Measurements from ENCODE around the gene USP53. TPM values are rescaled to one million over a fixed set of nuclear protein-coding genes. Genes with fewer than 3 reads are reported as not detected.

The USP53 gene
- total RNA-seq, 1 experiment from 2014 or later: 1.2 TPM

GRCh38 chr4:119284876-119285780, 72.6 kb downstream of the USP53 start:
- H3K9me3 ChIP-seq (ENCODE audit: low read length): no peaks in the 10 kb centered on the region
- H4K20me1 ChIP-seq (ENCODE audit: insufficient read depth, low read depth, low read length): no peaks in the 10 kb centered on the region
- no peaks in the 10 kb centered on the region for H3K79me2 ChIP-seq (ENCODE audit: low read length)
- H3K4me3 ChIP-seq (ENCODE audit: low read length): no peak overlapping the region
- peaks cover 2% of the 10 kb centered on the region; the same call in 1 of the 2 replicates for H3K4me1 ChIP-seq (ENCODE audit: low read length)
- no peak overlapping the region for H3K27ac ChIP-seq (ENCODE audit: low read length)
- DNase-seq: no peak
- no peaks in the 10 kb centered on the region for H3K36me3 ChIP-seq (ENCODE audit: insufficient read depth, low read length)
- no peak overlapping the region for H3K4me2 ChIP-seq (ENCODE audit: low read depth, low read length, poor library complexity, severe bottlenecking)
- H3K27me3 ChIP-seq (ENCODE audit: low read length): no peaks in the 10 kb centered on the region
- H2AFZ ChIP-seq (ENCODE audit: low read length): no peak overlapping the region
- no peaks in the 10 kb centered on the region for H3K9me2 ChIP-seq (replicated peaks; ENCODE audit: insufficient read depth, low read length)
- no peak overlapping the region for H3K9ac ChIP-seq (ENCODE audit: low read length)

- H3K79me2 ChIP-seq (ENCODE audit: low read length): no peaks in the 10 kb centered on the region
- no peak overlapping the region for H3K4me3 ChIP-seq (ENCODE audit: low read length)
- H3K9me2 ChIP-seq (replicated peaks; ENCODE audit: insufficient read depth, low read length): no peaks in the 10 kb centered on the region
- peak; percentile 73 for DNase-seq
- H3K9ac ChIP-seq (ENCODE audit: low read length): no peak overlapping the region
- H3K27ac ChIP-seq (ENCODE audit: low read length): no peak overlapping the region
- no peaks in the 10 kb centered on the region for H4K20me1 ChIP-seq (ENCODE audit: insufficient read depth, low read depth, low read length)
- no peak overlapping the region for H3K4me2 ChIP-seq (ENCODE audit: low read depth, low read length, poor library complexity, severe bottlenecking)
- peaks cover 2% of the 10 kb centered on the region; the same call in 1 of the 2 replicates for H3K4me1 ChIP-seq (ENCODE audit: low read length)
- no peak overlapping the region for H2AFZ ChIP-seq (ENCODE audit: low read length)
- no peaks in the 10 kb centered on the region for H3K36me3 ChIP-seq (ENCODE audit: insufficient read depth, low read length)
- H3K9me3 ChIP-seq (ENCODE audit: low read length): no peaks in the 10 kb centered on the region
- no peaks in the 10 kb centered on the region for H3K27me3 ChIP-seq (ENCODE audit: low read length)
These were observed 74.0 kb downstream of the USP53 start for GRCh38 chr4:119286377-119287002.

GRCh38 chr4:119289313-119289712, 76.8 kb downstream of the USP53 start:
- no peaks in the 10 kb centered on the region for H3K27me3 ChIP-seq (ENCODE audit: low read length)
- H3K27ac ChIP-seq (ENCODE audit: low read length): no peak overlapping the region
- no peaks in the 10 kb centered on the region for H3K9me3 ChIP-seq (ENCODE audit: low read length)
- H3K9me2 ChIP-seq (replicated peaks; ENCODE audit: insufficient read depth, low read length): no peaks in the 10 kb centered on the region
- H3K36me3 ChIP-seq (ENCODE audit: insufficient read depth, low read length): no peaks in the 10 kb centered on the region
- H3K4me3 ChIP-seq (ENCODE audit: low read length): no peak overlapping the region
- peaks cover 7% of the 10 kb centered on the region for H3K4me1 ChIP-seq (ENCODE audit: low read length)
- no peaks in the 10 kb centered on the region for H3K79me2 ChIP-seq (ENCODE audit: low read length)
- H3K9ac ChIP-seq (ENCODE audit: low read length): no peak overlapping the region
- H4K20me1 ChIP-seq (ENCODE audit: insufficient read depth, low read depth, low read length): no peaks in the 10 kb centered on the region
- H2AFZ ChIP-seq (ENCODE audit: low read length): no peak overlapping the region
- no peak for DNase-seq
- no peak overlapping the region for H3K4me2 ChIP-seq (ENCODE audit: low read depth, low read length, poor library complexity, severe bottlenecking)

DNA sequence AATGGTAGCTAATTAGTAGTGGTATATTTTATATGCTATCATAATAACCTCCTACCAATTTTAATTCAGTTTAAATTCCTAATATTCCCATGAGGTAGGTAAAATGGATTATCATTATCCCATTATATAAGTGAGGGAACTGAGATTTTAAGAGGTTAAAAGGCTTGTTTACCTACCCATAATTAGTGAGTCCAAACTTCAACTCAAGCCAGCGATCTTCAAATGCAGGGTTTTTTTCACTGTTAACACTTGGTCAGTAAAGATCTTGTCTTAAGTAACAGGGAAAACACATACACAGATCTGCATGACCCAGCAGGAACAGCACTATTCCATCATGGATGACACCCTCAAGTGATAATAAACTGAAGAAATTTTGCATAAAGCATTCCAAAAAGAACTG, 78.1 kb downstream of the USP53 start:
- Histone ChIP-seq H3K79me2 (ENCODE audit: low read length) (no peaks in the 10 kb centered on the region), H3K9me3 (ENCODE audit: low read length) (no peaks in the 10 kb centered on the region), H3K4me2 (ENCODE audit: low read depth, low read length, poor library complexity, severe bottlenecking) (no peak overlapping the region), H3K9ac (ENCODE audit: low read length) (no peak overlapping the region), H3K27me3 (ENCODE audit: low read length) (no peaks in the 10 kb centered on the region), H3K9me2 (replicated peaks; ENCODE audit: insufficient read depth, low read length) (no peaks in the 10 kb centered on the region), H3K36me3 (ENCODE audit: insufficient read depth, low read length) (no peaks in the 10 kb centered on the region), H4K20me1 (ENCODE audit: insufficient read depth, low read depth, low read length) (no peaks in the 10 kb centered on the region), H3K4me3 (ENCODE audit: low read length) (no peak overlapping the region), H2AFZ (ENCODE audit: low read length) (no peak overlapping the region), H3K4me1 (ENCODE audit: low read length) (peaks cover 5% of the 10 kb centered on the region), H3K27ac (ENCODE audit: low read length) (no peak overlapping the region)
- DNase-seq: no peak

- H3K4me1 ChIP-seq (ENCODE audit: low read length): peaks cover 26% of the 10 kb centered on the region
- no peaks in the 10 kb centered on the region for H3K9me3 ChIP-seq (ENCODE audit: low read length)
- no peaks in the 10 kb centered on the region for H3K9me2 ChIP-seq (replicated peaks; ENCODE audit: insufficient read depth, low read length)
- no peak overlapping the region for H3K9ac ChIP-seq (ENCODE audit: low read length)
- H3K79me2 ChIP-seq (ENCODE audit: low read length): peaks cover 17% of the 10 kb centered on the region
- H3K4me3 ChIP-seq (ENCODE audit: low read length): no peak overlapping the region
- H2AFZ ChIP-seq (ENCODE audit: low read length): no peak overlapping the region
- no peak overlapping the region for H3K27ac ChIP-seq (ENCODE audit: low read length)
- H4K20me1 ChIP-seq (ENCODE audit: insufficient read depth, low read depth, low read length): no peaks in the 10 kb centered on the region; the same call in 1 of the 2 replicates
- DNase-seq: no peak
- no peaks in the 10 kb centered on the region for H3K27me3 ChIP-seq (ENCODE audit: low read length)
- peaks cover 11% of the 10 kb centered on the region for H3K36me3 ChIP-seq (ENCODE audit: insufficient read depth, low read length)
- H3K4me2 ChIP-seq (ENCODE audit: low read depth, low read length, poor library complexity, severe bottlenecking): no peak overlapping the region
These were observed 83.8 kb downstream of the USP53 start for GRCh38 chr4:119296356-119296755.

DNA sequence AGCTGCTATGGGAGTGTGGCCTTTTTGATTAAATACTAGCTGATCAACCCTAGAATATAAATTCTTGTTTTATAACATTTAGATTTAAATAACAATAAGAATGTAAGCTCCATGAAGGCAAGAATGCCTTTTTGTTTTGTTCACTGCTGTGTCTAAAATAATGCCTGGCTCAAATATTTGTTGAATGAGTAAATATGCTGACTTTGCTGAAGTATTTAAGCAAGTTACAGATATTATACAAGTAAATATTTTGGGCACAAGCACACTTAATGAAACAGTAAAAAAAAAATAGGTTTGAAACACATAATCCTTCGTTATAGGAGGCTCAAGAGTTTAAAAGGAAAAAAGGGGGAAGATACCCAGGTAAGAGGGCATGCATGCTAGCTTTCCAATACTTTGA, 85.3 kb downstream of the USP53 start:
- Histone ChIP-seq H3K9me2 (replicated peaks; ENCODE audit: insufficient read depth, low read length) (no peaks in the 10 kb centered on the region), H3K79me2 (ENCODE audit: low read length) (peaks cover 17% of the 10 kb centered on the region), H3K27ac (ENCODE audit: low read length) (no peak overlapping the region), H3K36me3 (ENCODE audit: insufficient read depth, low read length) (peaks cover 11% of the 10 kb centered on the region), H3K4me1 (ENCODE audit: low read length) (peaks cover 24% of the 10 kb centered on the region), H3K9ac (ENCODE audit: low read length) (no peak overlapping the region), H3K4me2 (ENCODE audit: low read depth, low read length, poor library complexity, severe bottlenecking) (no peak overlapping the region), H3K27me3 (ENCODE audit: low read length) (no peaks in the 10 kb centered on the region), H3K4me3 (ENCODE audit: low read length) (no peak overlapping the region), H3K9me3 (ENCODE audit: low read length) (no peaks in the 10 kb centered on the region), H4K20me1 (ENCODE audit: insufficient read depth, low read depth, low read length) (no peaks in the 10 kb centered on the region; the same call in 1 of the 2 replicates), H2AFZ (ENCODE audit: low read length) (no peak overlapping the region)
- no peak for DNase-seq

DNA sequence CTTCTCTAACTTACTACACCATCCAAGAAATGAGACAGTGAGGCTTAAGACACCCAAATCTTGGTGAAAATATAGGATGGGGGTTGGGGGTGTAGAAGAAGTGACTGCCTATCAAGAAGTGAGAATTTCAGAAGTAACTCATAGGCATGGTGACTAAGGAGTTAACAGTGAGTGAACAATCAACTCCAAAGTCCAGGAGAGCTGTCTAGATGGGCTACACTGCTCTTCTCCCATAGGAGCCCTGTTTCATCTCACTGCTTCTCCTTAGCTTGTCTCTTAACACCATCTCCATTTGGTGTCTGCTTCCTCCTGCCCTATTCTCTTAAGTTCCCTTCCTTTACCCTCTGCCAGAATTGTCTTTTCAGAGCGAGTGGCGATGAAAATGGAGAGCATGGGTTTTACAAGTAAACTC, 86.8 kb downstream of the USP53 start:
- peak overlapping the region; percentile 82 for H3K4me2 ChIP-seq (ENCODE audit: low read depth, low read length, poor library complexity, severe bottlenecking)
- H3K36me3 ChIP-seq (ENCODE audit: insufficient read depth, low read length): peaks cover 11% of the 10 kb centered on the region
- no peak overlapping the region for H2AFZ ChIP-seq (ENCODE audit: low read length)
- H3K9ac ChIP-seq (ENCODE audit: low read length): peak overlapping the region; percentile 80
- peak overlapping the region; percentile 82 for H3K4me3 ChIP-seq (ENCODE audit: low read length)
- no peaks in the 10 kb centered on the region for H3K9me3 ChIP-seq (ENCODE audit: low read length)
- H3K4me1 ChIP-seq (ENCODE audit: low read length): peaks cover 24% of the 10 kb centered on the region
- peaks cover 17% of the 10 kb centered on the region for H3K79me2 ChIP-seq (ENCODE audit: low read length)
- no peaks in the 10 kb centered on the region; the same call in 1 of the 2 replicates for H4K20me1 ChIP-seq (ENCODE audit: insufficient read depth, low read depth, low read length)
- DNase-seq: no peak
- no peaks in the 10 kb centered on the region for H3K9me2 ChIP-seq (replicated peaks; ENCODE audit: insufficient read depth, low read length)
- H3K27ac ChIP-seq (ENCODE audit: low read length): peak overlapping the region; percentile 87
- H3K27me3 ChIP-seq (ENCODE audit: low read length): no peaks in the 10 kb centered on the region

DNA sequence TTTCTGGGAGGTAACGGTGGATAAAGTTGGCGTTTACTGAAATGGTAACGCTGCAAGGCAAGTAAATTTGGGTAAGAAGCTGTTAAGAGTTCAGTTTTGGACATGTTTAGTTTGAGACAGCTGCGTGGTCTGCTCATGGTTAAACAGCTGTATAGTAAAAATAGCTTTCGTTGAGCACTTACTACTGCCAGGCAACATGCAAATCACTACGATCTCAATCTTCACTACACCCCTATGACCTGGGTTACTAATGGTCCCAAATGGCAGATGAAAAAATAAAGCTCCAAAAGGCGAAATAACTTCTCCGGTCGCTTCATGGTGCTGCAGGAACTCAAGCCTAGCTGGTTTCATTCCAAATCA, 87.2 kb downstream of the USP53 start:
- H3K4me1 ChIP-seq (ENCODE audit: low read length): peaks cover 24% of the 10 kb centered on the region
- peaks cover 11% of the 10 kb centered on the region for H3K36me3 ChIP-seq (ENCODE audit: insufficient read depth, low read length)
- DNase-seq: peak; percentile 79
- no peaks in the 10 kb centered on the region for H3K9me2 ChIP-seq (replicated peaks; ENCODE audit: insufficient read depth, low read length)
- peak overlapping the region; percentile 80 for H3K9ac ChIP-seq (ENCODE audit: low read length)
- H3K27me3 ChIP-seq (ENCODE audit: low read length): no peaks in the 10 kb centered on the region
- H3K79me2 ChIP-seq (ENCODE audit: low read length): peaks cover 17% of the 10 kb centered on the region
- H2AFZ ChIP-seq (ENCODE audit: low read length): peak overlapping the region; percentile 73
- peak overlapping the region; percentile 82 for H3K4me3 ChIP-seq (ENCODE audit: low read length)
- H3K9me3 ChIP-seq (ENCODE audit: low read length): no peaks in the 10 kb centered on the region
- H3K4me2 ChIP-seq (ENCODE audit: low read depth, low read length, poor library complexity, severe bottlenecking): peak overlapping the region; percentile 82
- no peaks in the 10 kb centered on the region; the same call in 1 of the 2 replicates for H4K20me1 ChIP-seq (ENCODE audit: insufficient read depth, low read depth, low read length)
- peak overlapping the region; percentile 87 for H3K27ac ChIP-seq (ENCODE audit: low read length)

All from Karpas-422 (cell line).